Measurements from ENCODE around the gene MYO9B. TPM values are rescaled to one million over a fixed set of nuclear protein-coding genes. Genes with fewer than 3 reads are reported as not detected.

Gene MYO9B
- total RNA-seq, 1 donor from 2014 or later: 137 TPM

- H3K4me1 Mint-ChIP-seq (ENCODE audit: low read depth): no peaks in the 10 kb centered on the region
- DNase-seq (ENCODE audit: low spot score): no peak
- peak within 1 kb of the TSS; percentile 77 for H3K27ac Mint-ChIP-seq
- H3K36me3 Mint-ChIP-seq (ENCODE audit: low read depth): no peaks in the 10 kb centered on the region
- intact Hi-C loops (cut with micrococcal nuclease): loop anchor here (1.0 to 5.0 kb wide), 2 partner anchors 19 to 47 kb away; partner anchors contain the start of gene OCEL1
- peaks cover 14% of the 10 kb centered on the region for H3K27me3 Mint-ChIP-seq (ENCODE audit: insufficient read depth)
- no peaks in the 10 kb centered on the region for H3K9me3 Mint-ChIP-seq
- H3K4me3 Mint-ChIP-seq: peak within 1 kb of the TSS; percentile 87
Observed at GRCh38 chr19:17245535-17245984, 170.0 kb downstream of the MYO9B start, which contains the start of gene NR2F6. Gene NR2F6 (minus strand): TSS chr19:17245919. CDS start chr19:17245220, 699 bp downstream.

GRCh38 chr19:17246681-17247425, 171.3 kb downstream of the MYO9B start:
- Mint-ChIP-seq H3K9me3 (no peaks in the 10 kb centered on the region), H3K4me1 (ENCODE audit: low read depth) (no peaks in the 10 kb centered on the region), H3K36me3 (ENCODE audit: low read depth) (no peaks in the 10 kb centered on the region), H3K27me3 (ENCODE audit: insufficient read depth) (peaks cover 14% of the 10 kb centered on the region), H3K4me3 (peak overlapping the region; percentile 74), H3K27ac (peak overlapping the region; percentile 44)
- no peak for DNase-seq (ENCODE audit: low spot score)
- intact Hi-C loops (cut with micrococcal nuclease): loop anchor here (1.0 to 5.0 kb wide), 3 partner anchors 12 to 45 kb away; partner anchors contain the start of gene BABAM1

- Mint-ChIP-seq H3K36me3 (ENCODE audit: low read depth) (no peaks in the 10 kb centered on the region), H3K4me3 (no peak overlapping the region), H3K9me3 (no peaks in the 10 kb centered on the region), H3K4me1 (ENCODE audit: low read depth) (no peaks in the 10 kb centered on the region), H3K27ac (no peak overlapping the region), H3K27me3 (ENCODE audit: insufficient read depth) (peaks cover 14% of the 10 kb centered on the region)
- intact Hi-C loops (cut with micrococcal nuclease): loop anchor here (5.0 kb wide), 1 partner anchor 44 kb away; no protein-coding TSS in a partner anchor
- no peak for DNase-seq (ENCODE audit: low spot score)
Observed at GRCh38 chr19:17248011-17248776, 172.6 kb downstream of the MYO9B start.

- Mint-ChIP-seq H3K4me1 (ENCODE audit: low read depth) (no peaks in the 10 kb centered on the region), H3K27me3 (ENCODE audit: insufficient read depth) (peaks cover 8% of the 10 kb centered on the region), H3K9me3 (no peaks in the 10 kb centered on the region), H3K4me3 (no peak overlapping the region), H3K27ac (no peak overlapping the region), H3K36me3 (ENCODE audit: low read depth) (no peaks in the 10 kb centered on the region)
- DNase-seq (ENCODE audit: low spot score): no peak
- intact Hi-C loops (cut with micrococcal nuclease): loop anchor here (5.0 kb wide), 1 partner anchor 42 kb away; no protein-coding TSS in a partner anchor
Observed at GRCh38 chr19:17249887-17250548, 174.4 kb downstream of the MYO9B start.

GRCh38 chr19:17254636-17255035, 179.1 kb downstream of the MYO9B start:
- Mint-ChIP-seq H3K36me3 (ENCODE audit: low read depth) (no peaks in the 10 kb centered on the region), H3K27ac (no peak overlapping the region), H3K9me3 (no peaks in the 10 kb centered on the region), H3K27me3 (ENCODE audit: insufficient read depth) (no peaks in the 10 kb centered on the region), H3K4me1 (ENCODE audit: low read depth) (no peaks in the 10 kb centered on the region), H3K4me3 (no peak overlapping the region)
- intact Hi-C loops (cut with micrococcal nuclease): no loop called here
- no peak for DNase-seq (ENCODE audit: low spot score)

- H3K27me3 Mint-ChIP-seq (ENCODE audit: insufficient read depth): no peaks in the 10 kb centered on the region
- H3K27ac Mint-ChIP-seq: no peak overlapping the region
- DNase-seq (ENCODE audit: low spot score): no peak
- H3K9me3 Mint-ChIP-seq: no peaks in the 10 kb centered on the region
- intact Hi-C loops (cut with micrococcal nuclease): no loop called here
- no peaks in the 10 kb centered on the region for H3K36me3 Mint-ChIP-seq (ENCODE audit: low read depth)
- H3K4me3 Mint-ChIP-seq: no peak overlapping the region
- no peaks in the 10 kb centered on the region for H3K4me1 Mint-ChIP-seq (ENCODE audit: low read depth)
Observed at GRCh38 chr19:17255150-17255621, 179.6 kb downstream of the MYO9B start.

GRCh38 chr19:17256130-17256529, 180.6 kb downstream of the MYO9B start:
- Mint-ChIP-seq H3K4me1 (ENCODE audit: low read depth) (peaks cover 7% of the 10 kb centered on the region), H3K36me3 (ENCODE audit: low read depth) (no peaks in the 10 kb centered on the region), H3K27me3 (ENCODE audit: insufficient read depth) (no peaks in the 10 kb centered on the region), H3K27ac (no peak overlapping the region), H3K4me3 (no peak overlapping the region), H3K9me3 (no peaks in the 10 kb centered on the region)
- DNase-seq (ENCODE audit: low spot score): no peak
- intact Hi-C loops (cut with micrococcal nuclease): no loop called here

DNA sequence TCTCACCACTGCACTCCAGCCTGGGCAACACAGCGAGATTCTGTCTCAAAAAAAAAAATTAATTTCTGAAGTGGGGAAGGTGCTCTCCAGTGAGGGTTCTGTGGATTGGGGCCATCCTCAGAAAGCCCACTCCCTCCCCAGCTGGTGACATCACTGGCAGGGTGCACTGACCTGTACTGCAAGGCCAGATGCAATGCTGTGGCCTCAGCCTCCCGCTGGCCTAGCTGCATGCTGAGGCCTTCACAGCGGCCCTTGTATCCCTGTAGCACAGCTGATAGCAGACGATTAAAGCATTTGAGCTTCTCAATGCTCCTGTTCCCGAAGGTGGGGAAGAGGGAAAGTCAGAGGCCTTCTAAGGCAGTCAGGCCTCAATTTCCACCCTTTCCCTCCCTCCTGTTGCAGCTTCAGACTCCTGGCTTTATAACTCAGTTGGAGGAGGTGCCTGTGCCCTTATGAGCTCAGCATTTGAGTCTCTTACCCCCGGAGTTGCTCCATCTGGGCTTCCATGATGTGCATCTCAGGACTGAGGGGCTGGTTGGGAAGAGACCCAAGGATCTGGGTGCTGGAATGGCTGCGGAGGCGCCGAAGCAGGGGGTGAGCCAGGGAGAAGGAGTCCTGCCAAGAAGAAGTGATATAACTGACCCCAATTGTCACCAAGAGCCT, 183.7 kb downstream of the MYO9B start:
- Mint-ChIP-seq H3K4me1 (ENCODE audit: low read depth) (peaks cover 7% of the 10 kb centered on the region), H3K9me3 (no peaks in the 10 kb centered on the region), H3K4me3 (no peak overlapping the region), H3K27ac (no peak overlapping the region), H3K36me3 (ENCODE audit: low read depth) (no peaks in the 10 kb centered on the region), H3K27me3 (ENCODE audit: insufficient read depth) (no peaks in the 10 kb centered on the region)
- intact Hi-C loops (cut with micrococcal nuclease): no loop called here
- no peak for DNase-seq (ENCODE audit: low spot score)

DNA sequence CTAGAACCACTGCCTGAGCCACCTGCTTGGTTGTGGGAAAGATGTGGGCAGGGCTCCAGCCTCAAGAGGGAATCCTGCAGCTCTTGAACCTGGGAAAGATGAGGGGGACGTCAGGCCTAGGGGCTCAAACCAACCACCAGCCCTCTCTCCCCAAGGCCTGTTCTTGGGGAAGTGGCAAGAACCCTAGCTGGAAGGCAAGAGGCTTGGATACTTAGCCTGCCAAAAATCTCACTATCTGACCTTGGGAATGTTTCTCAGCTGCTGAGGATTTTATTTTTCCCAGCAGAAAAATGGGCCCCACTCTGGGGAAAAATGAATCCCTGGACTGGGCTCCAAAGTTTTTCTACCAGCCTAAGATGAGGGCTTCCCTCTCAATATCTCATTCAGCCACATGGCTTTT, 184.4 kb downstream of the MYO9B start:
- Mint-ChIP-seq H3K4me3 (no peak overlapping the region), H3K27me3 (ENCODE audit: insufficient read depth) (no peaks in the 10 kb centered on the region), H3K27ac (no peak overlapping the region), H3K9me3 (no peaks in the 10 kb centered on the region), H3K4me1 (ENCODE audit: low read depth) (peaks cover 11% of the 10 kb centered on the region), H3K36me3 (ENCODE audit: low read depth) (no peaks in the 10 kb centered on the region)
- DNase-seq (ENCODE audit: low spot score): no peak
- intact Hi-C loops (cut with micrococcal nuclease): loop anchor here (1.0 kb wide), 2 partner anchors 22 to 193 kb away; no protein-coding TSS in a partner anchor

GRCh38 chr19:17260842-17261325, 185.3 kb downstream of the MYO9B start:
- H3K36me3 Mint-ChIP-seq (ENCODE audit: low read depth): no peaks in the 10 kb centered on the region
- intact Hi-C loops (cut with micrococcal nuclease): loop anchor here (1.0 kb wide), 2 partner anchors 21 to 194 kb away; no protein-coding TSS in a partner anchor
- peaks cover 12% of the 10 kb centered on the region for H3K4me1 Mint-ChIP-seq (ENCODE audit: low read depth)
- H3K4me3 Mint-ChIP-seq: no peak overlapping the region
- H3K27ac Mint-ChIP-seq: no peak overlapping the region
- H3K27me3 Mint-ChIP-seq (ENCODE audit: insufficient read depth): no peaks in the 10 kb centered on the region
- peak; percentile 80 for DNase-seq (ENCODE audit: low spot score)
- H3K9me3 Mint-ChIP-seq: no peaks in the 10 kb centered on the region

GRCh38 chr19:17262557-17262956, 187.0 kb downstream of the MYO9B start:
- no peaks in the 10 kb centered on the region for H3K9me3 Mint-ChIP-seq
- H3K4me3 Mint-ChIP-seq: no peak overlapping the region
- H3K36me3 Mint-ChIP-seq (ENCODE audit: low read depth): no peaks in the 10 kb centered on the region
- intact Hi-C loops (cut with micrococcal nuclease): no loop called here
- no peak for DNase-seq (ENCODE audit: low spot score)
- H3K27ac Mint-ChIP-seq: no peak overlapping the region
- H3K27me3 Mint-ChIP-seq (ENCODE audit: insufficient read depth): no peaks in the 10 kb centered on the region
- H3K4me1 Mint-ChIP-seq (ENCODE audit: low read depth): peaks cover 18% of the 10 kb centered on the region

All from activated T-helper 1 cell treated with anti-CD3 and anti-CD28 coated beads, Interleukin-12 subunit alpha, Interleukin-12 subunit beta, Interleukin-2, Interleukin-4 antibody, amounts not matched to agents 30 ng/mL and 10 ng/mL and 1 ng/mL, durations not matched to agents 14 hours and 24 hours and 36 hours (primary cell).